HG02973 (cell line): ENCODE results near the gene OCRL.

ENCODE experiments used
- ATAC-seq: cut with Tn5 transposase; IDR thresholded peaks from one replicate; pipeline ENCODE4 v1.9.1; 2021; ENCODE audit warnings: moderate library complexity; ENCODE audit not compliant: unreplicated experiment

Gene OCRL

DNA sequence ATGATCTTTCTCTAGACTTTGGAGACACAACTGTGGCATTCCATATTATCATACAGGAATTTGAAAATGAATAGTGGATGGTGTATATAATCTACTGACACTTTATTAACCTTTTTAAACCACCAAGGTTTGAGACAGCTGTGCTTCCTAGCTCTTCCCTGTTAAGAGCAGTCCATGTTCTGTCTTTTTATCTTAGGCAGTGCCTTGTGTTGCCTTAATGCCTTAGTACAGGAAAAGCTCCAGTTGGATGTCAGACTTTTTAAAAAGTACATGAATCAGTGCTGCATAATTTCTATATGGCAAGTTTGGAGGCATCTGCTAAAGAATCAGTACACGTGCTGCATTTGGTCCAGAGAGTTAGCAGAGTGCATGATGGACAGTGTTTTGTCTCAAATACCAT, 45.1 kb downstream of the OCRL start:
- ATAC-seq = no peak

DNA sequence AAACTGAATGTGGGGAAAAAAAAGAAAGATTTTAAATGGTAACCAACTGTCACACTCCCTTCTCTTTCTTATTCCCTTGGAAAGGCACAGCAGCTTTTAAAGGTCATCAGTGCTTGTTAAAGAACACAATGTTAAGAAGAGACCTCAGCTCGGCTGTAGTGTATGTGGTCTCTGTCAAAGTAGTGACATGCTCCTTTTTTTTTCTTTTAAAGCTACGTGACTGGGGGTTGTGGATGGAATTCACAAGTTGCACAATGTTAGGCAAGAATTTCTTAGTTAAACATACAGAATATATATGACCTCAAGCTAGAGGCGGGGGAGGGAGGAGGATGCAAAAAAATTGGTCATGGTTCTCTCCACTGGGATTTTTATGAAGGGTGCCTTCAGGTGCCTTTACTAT, 45.6 kb downstream of the OCRL start:
- no peak for ATAC-seq

DNA sequence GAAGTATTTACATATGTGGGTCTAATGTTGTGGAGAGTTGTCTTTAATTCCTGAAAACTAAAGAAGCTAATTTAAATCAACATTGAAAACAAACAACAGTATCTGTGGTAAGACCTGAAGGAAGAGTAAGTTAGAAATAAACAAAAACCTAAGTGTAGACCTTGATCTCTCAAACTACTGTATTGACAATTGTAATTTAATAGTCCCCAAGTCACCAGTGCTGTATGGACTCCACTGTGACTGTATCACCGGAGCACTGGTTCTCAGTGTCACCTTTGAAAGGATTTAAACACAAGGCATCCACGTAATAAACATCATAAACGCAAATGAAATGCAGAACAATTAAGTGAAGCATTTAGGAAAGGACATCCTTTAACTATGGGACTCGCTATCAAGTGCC, 46.4 kb downstream of the OCRL start:
- no peak for ATAC-seq

DNA sequence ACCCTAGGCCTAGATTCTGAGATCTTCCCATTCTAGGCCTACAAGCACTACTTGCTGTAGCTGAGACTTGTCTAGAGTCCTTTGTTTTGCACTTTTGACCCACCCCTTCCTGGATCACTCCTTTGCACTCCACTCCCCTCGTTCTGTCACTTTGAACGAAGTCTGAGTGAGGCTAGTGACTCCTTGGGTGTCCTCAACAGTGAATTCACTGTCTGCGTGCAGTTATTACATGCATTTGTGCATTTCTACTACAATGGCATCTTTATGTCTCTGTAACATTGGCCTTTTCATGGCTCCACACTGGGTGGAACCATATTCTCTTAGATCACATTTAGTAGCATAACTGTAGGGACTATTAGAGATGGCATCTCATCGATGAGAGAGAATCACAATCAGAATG, 50.5 kb downstream of the OCRL start:
- ATAC-seq = no peak

DNA sequence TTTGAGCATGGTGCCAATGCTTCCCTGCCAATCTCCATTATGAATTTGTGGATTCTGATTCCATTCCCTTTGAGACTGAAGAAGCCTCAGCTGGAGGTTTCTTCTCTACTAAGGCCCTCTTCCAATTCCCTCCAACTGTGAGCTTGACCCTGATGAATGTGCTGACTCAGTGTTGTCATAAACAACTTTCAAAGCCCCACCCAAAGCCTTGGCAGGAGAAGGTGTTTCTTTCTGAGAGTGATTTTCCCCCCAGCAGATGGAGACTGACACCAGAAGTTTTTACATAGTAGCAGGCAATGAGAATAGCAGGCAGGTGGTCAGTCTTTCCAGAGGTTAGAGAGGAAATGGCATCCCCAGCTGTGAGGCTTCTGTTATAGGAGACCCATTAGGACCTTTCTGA, 53.1 kb downstream of the OCRL start:
- no peak for ATAC-seq

DNA sequence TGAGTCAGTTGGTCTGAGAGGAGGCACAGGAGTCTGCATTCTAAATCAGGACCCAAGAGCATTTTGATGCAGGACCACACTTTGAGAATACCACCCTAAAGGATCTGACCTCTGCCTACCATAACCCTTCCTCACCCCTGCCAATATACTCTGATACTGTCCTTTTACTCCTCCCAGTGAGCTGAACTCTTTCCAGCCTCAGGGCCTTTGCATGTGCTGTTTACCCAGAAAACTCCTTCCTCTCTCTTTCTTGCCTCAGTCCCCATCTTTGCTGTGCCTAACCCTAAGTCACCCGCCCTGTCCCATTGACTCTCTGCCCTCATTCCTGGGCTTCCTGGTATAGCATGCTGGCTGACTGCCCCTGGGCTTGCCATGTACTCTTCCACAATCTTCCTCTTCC, 54.7 kb downstream of the OCRL start:
- ATAC-seq = no peak

DNA sequence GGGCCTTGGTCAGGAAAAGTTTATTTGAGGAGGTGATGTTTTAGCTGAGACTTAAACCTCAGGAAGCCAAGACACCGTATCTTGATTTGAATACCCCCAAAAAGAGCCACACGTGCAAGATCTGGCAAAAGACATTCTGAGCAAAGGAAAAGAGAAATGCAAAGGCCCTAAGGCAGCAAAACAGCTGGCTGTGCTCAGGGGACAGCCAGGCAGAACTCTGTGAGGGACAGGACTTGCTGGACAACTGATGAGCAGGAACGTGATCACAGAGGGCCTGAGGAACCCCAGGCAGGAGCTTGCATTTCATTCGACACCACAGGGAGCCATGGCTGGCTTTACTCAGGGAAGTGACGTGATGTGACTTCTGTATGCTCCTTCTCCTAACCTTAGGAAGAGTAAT, 56.0 kb downstream of the OCRL start:
- no peak for ATAC-seq

DNA sequence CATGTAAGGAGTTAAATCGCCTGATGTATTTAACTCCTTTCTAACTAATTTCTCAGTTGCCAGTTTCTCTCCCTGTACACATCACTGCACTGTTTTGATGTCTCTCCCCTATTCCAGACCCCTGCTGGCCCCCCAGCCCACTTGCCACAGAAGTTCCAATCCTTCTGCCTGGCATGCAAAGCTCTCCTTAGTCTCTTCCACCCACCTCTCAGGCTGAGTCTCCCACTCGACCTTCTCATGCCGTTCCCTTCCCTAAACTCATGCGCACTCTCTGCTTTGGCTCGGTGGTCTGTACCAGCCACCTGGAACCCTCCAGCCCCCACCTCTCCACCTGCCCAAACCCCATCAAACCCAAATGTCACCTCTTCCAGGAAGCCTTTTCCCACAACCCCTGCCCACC, 57.8 kb downstream of the OCRL start:
- ATAC-seq = no peak

DNA sequence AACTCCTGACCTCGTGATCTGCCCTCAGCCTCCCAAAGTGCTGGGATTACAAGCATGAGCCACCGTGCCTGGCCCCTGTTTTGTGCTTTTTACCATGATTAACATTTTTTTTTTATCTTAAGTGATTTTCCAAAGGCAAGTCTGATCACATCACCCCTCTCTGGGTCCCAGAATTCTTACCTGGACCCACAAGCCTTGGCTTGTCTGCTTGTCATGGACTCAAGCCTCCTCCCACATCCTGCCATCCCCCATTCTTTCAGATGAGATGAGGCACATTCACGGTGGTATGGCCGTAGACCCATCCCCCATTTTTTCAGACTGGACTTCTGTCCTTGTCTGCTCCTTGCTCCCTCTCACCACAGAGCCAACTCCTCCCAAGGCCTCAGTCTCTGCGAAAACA, 59.4 kb downstream of the OCRL start:
- no peak for ATAC-seq

DNA sequence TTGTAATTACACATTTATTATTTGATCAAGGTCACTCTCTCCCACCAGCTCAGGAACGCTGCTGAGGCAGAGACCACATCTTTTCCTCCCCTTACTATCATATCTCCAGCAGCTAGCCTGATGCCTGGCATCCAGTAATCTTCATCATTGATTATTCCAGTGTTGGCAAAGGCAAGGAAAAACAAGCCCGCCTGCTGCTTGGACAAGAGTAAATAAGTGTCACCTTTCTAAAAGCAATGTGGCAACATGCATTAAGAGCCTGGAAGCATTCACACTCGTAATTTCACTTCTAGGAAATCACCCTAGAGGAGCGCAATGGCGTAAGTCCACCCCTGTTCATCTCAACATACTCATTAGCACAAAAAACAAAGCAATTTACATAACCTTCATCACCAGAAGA, 59.9 kb downstream of the OCRL start:
- no peak for ATAC-seq

DNA sequence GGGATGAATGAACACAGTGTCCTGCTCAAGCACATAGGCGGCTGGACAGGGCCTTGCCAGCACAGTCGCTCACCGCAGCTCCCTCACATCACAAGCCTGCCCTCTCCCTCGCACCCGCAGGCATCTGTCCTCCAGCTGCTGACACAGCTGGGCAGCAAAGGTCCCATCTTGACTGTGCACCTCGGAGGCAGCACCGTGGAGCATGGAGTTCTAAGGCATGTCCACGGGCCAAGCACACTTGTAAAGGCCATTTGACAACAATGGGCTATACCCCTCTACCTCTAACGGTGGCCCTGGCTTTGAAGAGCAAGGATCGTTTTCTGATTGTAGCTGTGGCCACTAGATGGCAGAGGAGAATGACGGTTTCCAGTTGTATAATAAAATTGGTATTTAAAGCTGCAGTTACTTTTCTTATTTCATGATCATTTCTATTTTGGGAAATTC, 60.9 kb downstream of the OCRL start:
- ATAC-seq = no peak

DNA sequence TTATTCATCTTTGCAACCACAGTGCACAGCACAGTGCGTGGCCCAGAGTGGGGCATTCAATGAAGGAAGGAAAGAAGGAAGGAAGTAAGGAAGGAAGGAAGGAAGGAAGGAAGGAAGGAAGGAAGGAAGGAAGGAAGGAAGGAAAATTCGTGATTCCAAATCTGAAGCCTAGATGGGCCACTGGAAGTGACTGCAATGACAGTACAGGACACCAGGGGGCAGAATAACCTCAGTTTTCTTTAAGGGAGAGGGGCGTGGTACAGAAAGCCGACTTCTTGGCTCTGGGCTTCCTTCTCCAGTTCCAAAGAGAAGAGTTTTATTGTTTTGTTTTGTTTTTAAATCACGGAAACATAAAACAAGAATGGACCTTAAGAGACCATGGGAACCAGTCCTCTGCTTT, 66.9 kb downstream of the OCRL start:
- no peak for ATAC-seq

DNA sequence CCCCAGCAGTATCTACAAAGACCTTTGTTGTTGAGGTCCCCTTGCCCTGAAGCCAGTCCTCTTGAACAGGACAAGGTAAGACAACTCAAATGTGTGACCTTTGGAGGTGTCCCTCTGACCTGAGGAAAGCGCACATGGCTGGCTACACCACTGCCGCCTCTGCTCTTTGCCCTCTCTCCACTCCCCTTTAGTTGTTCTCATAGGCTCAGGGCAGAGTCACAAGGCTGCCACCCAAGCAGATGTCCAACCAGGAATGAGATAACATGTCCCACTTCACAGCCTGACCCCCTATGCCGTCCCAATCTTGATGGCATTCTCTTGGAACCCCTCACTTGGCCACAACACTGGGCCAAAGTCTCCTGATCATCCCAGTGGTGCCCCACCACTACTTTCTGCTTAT, 68.4 kb downstream of the OCRL start:
- ATAC-seq = no peak

DNA sequence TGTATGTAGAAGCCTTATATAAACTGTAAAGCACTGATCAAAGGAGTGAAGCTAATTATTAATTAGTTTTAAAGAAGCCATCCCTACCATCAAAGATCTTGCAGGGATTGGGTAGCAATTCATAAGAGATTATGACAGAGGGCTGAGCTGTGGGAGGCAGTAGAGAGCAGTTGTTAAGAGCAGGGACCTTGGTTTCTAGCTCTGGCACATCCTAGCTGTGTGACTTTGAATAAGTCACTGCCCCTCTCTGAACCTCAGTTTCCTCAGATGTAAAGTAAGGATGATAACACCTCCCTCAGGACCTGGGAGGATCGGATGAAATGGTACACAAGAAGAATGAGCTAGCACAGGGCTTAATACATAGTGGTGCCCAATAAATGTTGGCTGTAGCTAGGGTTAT, 69.3 kb downstream of the OCRL start:
- no peak for ATAC-seq

DNA sequence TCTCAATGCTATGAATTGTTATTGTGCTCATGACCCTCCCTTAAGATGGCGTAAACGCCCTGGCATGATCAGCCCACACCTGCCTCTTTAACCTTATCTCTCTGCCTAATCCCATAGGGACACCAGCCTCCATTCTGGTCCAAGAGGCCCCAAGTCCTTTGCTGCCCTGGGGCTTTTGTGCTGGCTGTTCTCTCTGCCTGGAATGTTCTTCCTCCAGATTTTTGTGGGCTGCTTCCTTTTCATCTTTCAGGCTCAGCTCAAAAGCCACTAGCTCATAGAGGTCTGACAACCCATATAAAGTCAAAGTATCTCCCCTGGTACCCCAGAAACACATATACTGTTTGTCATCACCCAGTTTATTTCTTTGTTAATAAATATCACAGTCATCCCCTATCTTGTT, 72.3 kb downstream of the OCRL start:
- ATAC-seq = no peak

DNA sequence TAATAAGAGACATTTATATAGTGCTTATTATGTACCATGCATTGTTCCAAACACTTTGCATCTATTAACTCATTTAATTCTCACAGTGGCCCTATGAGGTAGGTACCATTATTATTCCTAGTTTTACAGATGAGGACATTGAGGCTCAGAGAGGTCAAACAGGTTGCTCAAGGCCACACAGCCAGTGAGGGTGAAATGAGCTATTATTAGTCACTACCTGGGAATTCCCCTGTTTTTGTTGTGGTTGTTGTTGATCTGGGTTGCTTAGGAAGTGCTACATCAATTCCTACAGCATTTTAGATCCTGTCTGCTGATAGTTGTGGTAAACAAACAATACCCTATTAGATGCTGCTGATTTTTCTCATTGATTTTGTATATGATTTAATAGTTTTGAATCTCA, 73.5 kb downstream of the OCRL start:
- no peak for ATAC-seq

DNA sequence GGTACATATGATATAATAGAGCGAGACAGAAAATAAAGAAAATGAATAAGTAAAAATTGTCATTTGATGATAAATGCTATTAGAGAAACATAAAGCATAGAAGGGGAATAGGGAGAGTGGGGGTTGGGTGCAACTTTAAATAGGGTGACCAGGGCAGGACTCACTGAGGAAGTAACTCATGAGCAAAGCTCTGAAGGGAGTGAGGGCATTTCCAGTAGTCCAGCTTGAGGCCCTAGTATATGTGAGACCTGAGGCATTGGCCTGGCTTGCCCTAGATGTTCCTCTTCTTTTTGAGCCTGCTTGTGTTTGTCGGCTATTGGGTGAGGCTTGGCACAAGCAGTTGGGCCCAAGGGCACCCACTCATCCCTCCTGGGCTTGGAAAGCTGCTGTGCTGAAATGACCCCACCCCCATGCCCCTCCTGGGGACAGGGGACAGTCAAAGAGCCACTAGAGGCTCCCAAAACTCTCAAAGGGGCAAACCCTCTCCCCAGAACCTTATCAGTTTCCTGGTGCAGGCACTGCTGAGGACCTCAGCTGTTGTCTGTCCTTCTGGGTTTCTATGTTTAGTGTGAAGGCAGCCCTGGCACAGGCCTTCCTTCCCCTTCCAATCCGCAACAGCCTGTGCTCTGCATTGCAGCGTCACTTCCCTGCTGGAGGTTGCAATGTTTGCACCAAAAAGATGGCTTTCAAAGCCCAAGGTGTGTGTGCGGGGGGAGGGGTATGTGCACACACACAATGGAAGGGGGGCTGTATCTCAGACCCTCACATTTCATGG, 74.6 kb downstream of the OCRL start:
- no peak for ATAC-seq

DNA sequence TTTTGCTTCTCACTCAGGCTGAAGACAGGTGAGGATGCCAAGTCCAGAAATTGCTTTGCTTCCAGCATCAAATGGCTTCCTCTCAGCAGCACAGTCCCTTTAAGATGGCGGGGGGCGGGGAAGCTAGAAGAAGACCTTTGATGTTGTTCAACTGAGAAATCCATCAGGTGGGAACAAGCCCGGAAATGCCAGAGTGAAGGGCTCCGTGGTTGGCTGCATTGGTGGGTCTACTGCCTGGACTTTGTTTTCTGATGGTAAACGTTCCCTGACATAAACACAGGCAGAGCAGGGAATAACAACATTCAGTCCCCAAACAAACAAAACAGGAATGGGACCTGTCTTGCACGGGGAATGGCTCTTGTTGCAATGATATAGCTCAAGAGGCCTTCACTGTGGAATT, 77.4 kb downstream of the OCRL start:
- ATAC-seq = no peak

DNA sequence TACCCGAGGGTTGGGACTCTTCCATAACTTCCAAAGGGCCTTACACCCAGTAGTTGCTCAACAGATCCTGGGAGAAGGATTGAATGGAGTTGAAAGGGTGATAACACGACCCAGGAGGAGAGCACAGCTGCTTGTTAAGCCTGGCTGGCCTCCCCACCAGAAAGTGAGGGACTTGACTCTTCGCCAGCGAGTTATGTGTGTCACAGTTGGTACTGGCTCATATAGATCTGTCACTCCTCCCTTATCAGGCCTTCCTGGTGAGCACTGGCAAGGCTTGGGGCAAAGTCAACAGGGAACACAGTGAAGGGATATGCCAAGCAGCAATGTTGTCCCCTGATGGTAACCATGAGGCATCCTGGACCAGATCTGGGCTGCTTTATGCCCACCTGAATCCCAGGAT, 78.9 kb downstream of the OCRL start:
- ATAC-seq = no peak

DNA sequence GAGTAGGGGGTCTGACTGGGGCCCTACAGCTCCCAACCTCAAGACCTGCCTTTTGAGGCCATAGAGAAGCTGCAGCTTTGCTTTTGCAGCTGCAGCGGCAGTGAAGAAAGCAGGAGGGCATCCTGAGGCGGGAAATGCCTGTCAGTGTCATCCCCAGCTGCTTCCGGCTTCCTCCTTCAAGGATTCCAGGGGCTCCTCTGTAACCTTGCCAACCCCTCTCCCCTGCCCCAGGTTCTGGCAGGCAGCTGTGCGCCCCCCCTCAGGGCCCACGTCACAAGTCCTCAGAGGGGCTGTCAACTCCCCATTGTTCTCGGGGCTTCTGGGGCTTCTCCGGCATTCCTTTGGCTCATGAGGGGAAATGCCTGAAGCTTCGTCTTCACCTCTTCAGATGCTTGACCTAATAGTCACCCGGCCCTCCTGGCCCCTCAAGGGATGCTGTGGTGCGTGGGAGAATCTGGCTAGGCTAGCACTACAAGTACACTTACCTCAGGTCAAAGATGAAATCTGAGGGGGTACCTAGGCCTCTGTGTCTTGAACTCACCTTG, 82.8 kb downstream of the OCRL start:
- ATAC-seq = no peak

DNA sequence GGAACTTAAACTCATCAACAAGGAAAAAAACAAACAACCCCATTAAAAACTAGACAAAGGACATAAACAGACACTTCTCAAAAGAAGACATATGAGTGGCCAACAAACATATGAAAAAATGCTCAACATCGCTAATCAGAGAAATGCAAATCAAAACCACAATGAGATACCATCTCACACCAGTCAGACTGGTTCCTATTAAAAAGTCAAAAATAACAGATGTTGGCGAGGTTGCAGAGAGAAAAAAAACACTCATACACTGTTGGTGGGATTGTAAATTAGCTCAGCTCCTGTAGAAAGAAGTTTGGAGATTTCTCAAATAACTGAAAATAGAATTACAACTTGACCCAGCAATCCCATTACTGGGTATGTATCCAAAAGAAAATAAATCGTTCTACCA, 86.0 kb downstream of the OCRL start:
- ATAC-seq = no peak

DNA sequence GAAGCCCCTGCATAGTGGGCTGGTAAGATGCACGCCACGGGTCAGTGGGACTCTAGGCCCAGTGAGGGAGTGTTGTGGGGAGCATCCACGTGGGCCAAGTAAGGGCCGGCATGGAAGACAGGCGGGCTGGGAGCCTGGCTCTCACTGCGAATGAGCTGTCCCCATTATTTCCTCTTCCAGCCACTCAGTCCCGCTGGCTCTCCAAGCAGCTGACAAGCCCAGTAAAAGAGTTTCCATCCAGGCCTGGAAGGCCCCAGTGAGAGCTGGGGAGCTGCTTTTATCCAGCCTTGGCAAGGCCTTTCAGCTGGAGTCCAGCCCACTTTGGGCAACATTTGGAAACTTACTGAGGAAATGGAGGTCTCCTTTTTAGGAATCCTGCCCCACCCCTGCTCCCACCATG, 89.8 kb downstream of the OCRL start:
- no peak for ATAC-seq

DNA sequence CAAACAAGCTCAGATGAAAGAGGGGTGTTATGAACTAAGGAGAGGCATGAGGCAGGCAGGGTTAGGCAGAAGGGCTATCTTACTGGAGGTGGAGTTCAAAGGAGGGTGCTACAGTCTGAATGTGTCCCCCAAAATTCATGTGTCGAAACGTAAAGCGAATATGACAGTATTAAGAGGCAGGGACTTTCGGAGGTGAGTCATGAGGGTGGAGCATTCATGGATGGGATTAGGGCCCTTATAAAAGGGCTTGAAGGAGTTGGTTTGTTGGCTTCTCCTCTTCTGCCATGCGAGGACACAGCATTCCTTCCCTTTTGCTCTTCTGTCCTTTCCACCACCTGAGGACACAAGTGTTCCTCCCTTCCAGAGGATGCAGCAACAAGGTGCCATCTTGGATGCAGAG, 91.8 kb downstream of the OCRL start:
- no peak for ATAC-seq
